AG09319 (cell line): ENCODE data around the gene PEX26.

Experiments used
- DNase-seq: peaks from one replicate; pipeline ENCODE4 v3.0.0-alpha.2; 2010; ENCODE audit warnings: low read depth; ENCODE audit errors: extremely low read depth
- TF ChIP-seq, protein P1 (sequence below): IDR thresholded peaks from 2 replicates; pipeline ENCODE4 v1.5.1; 2011; ENCODE audit warnings: low read depth, mild to moderate bottlenecking, inconsistent platforms, low read length, moderate library complexity

PEX26 gene

DNA sequence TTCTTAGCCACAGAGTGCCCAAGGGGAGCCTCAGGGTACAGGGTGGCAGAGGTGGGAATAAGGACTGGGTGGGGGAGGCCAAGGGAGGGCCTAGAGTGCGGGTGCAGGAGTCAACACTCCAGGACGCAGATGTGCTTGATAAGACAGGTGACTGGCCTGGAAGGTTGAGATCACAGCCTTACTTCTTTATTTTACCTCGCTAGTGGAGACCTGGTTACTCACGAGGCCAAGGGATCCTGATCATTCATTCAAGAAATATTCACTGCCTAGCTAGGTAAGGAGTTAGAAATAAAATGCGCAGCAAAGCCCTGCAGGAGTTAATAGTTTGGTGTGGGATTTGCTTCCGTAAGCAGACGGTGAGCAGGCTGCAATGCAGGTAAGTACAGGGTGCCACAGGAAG, 13.2 kb upstream of the PEX26 start:
- TF ChIP-seq, protein P1, sequence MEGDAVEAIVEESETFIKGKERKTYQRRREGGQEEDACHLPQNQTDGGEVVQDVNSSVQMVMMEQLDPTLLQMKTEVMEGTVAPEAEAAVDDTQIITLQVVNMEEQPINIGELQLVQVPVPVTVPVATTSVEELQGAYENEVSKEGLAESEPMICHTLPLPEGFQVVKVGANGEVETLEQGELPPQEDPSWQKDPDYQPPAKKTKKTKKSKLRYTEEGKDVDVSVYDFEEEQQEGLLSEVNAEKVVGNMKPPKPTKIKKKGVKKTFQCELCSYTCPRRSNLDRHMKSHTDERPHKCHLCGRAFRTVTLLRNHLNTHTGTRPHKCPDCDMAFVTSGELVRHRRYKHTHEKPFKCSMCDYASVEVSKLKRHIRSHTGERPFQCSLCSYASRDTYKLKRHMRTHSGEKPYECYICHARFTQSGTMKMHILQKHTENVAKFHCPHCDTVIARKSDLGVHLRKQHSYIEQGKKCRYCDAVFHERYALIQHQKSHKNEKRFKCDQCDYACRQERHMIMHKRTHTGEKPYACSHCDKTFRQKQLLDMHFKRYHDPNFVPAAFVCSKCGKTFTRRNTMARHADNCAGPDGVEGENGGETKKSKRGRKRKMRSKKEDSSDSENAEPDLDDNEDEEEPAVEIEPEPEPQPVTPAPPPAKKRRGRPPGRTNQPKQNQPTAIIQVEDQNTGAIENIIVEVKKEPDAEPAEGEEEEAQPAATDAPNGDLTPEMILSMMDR = no peak
- DNase-seq = no peak

DNA sequence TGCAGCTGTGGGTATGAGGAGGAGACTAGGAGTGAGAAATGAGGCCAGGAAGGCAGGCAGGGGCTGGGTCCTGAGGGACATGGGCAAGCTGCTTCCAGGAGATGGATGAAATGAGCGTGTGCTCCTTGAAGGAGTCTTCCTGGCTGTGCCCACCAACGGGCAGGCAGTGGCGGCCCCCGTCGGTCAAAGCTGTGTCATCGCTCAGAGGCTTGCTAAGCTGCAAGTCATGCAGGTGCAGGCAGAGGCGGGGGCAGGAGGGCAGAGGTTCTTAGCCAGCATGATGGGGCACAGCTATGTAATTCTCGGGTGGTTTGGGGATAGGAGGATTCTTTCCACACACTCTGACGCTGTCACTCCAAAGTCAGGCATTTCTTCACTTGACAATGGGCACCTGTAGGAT, 12.5 kb upstream of the PEX26 start:
- TF ChIP-seq, protein P1 = no peak
- DNase-seq = no peak

DNA sequence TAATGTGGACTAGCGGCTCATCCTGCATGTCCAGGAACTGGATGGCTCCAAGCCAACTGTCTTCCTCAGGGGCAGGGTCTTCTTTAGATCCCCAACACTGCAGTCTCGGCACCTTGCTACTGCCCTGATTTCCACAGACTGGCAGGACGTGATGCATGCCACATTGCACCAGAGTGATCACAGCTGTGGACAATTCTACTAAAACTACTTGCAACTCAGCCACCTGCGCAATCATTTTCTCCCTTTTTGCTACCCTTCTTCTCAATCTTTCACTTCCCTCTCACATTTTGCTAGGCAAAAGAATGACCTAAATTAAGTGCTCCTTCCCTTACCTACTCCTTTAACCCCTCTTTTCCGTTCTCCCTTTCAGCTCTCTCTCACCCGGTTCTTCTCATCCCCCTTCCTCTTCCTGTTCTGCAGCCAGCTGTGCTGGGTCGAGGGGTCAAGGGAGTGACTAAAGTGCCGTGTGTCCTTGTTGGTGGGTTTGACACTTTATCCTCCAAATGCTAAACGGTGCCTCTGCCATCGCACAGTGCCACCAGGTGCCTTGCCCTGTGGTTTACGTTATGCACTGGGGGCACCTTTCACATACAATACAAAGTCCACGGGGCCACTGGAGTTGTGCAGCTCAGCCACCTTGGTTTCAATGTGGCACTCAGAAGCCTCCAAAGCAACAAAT, 11.5 kb upstream of the PEX26 start:
- TF ChIP-seq, protein P1 = no peak
- DNase-seq = no peak

DNA sequence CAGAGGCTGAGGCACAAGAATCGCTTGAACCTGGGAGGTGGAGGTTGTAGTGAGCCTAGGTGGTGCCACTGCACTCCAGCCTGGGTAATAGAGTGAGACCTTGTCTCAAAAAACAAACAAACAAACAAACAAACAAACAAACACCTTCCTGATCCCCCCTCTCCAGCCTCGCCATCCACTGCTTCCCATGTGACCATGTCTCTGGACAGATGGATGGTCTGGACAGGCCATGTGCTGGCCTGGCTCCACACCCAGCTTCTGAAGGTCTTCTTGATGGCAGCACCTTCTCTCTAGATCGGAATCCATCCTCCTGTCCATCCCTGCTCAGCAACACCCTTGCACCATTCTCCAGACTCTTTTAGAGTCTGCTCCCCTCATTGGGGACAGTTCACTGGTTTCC, 10.7 kb upstream of the PEX26 start:
- no peak for DNase-seq
- TF ChIP-seq, protein P1 = no peak

GRCh38 chr22:18067548-18068341, 10.0 kb upstream of the PEX26 start:
- TF ChIP-seq, protein P1 = no peak
- DNase-seq = no peak

GRCh38 chr22:18068381-18068988, 9.3 kb upstream of the PEX26 start:
- DNase-seq = no peak
- TF ChIP-seq, protein P1 = no peak

DNA sequence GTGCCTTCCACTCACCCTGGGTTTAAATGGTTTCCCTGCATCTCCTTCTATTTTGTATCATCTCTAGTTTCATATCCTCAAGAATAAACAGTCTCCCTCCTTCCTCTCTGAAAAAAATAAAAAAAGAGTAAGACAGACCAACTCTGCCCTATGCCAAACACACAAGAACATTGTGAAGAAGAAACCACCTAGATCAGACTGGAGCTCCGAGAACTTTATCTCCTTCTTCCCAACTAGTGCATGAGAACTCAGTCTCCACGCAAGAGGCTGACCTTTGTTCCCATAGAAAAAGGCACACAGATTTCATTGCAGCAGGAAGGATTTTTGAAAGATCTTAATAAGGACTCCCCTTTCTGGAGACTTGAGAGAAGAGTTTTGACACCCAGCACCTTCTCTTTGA, 8.7 kb upstream of the PEX26 start:
- no peak for DNase-seq
- TF ChIP-seq, protein P1 = no peak
